Gastroesophageal sphincter (tissue), 4 donors: ENCODE measurements around the gene ANKRD9. TPM values are rescaled to one million over a fixed set of nuclear protein-coding genes. Genes with fewer than 3 reads are reported as not detected.

Source experiments
- ATAC-seq: fragments of 150-250 bp; one replicate; pipeline ENCODE4 v1.9.1; 2016; ENCODE audit warnings: mild to moderate bottlenecking, moderate library complexity
- H3K27ac ChIP-seq, 4 donors: fragments of 200-600 bp; sonication (generic) in 3 of 4; 1 replicate in 3 of 4; 2 replicates in 1 of 4; pipeline ENCODE4 v1.5.1; 2016 to 2019
- H3K27me3 ChIP-seq: fragments of 200-600 bp; sonication (generic); one replicate; pipeline ENCODE4 v1.5.1; 2019
- H3K36me3 ChIP-seq, 2 donors: fragments of 200-600 bp; sonication (generic); one replicate each; pipeline ENCODE4 v1.5.1; 2019; ENCODE audit warnings: control low read depth in 1 of 2
- H3K4me1 ChIP-seq, 3 donors: fragments of 200-600 bp; sonication (generic); 1 replicate in 2 of 3; 2 replicates in 1 of 3; pipeline ENCODE4 v1.5.1; 2016 to 2019; ENCODE audit warnings: control low read depth in 2 of 3
- H3K4me3 ChIP-seq, 2 donors: fragments of 200-600 bp; sonication (generic); one replicate each; pipeline ENCODE4 v1.5.1; 2019; ENCODE audit warnings: mild to moderate bottlenecking in 1 of 2, moderate library complexity in 1 of 2
- H3K9me3 ChIP-seq, 3 donors: fragments of 200-600 bp; sonication (generic); one replicate each; pipeline ENCODE4 v1.5.1; 2017 to 2019; ENCODE audit warnings: control low read depth in 2 of 3
- EP300 ChIP-seq: sonication (generic); formaldehyde crosslinking; IDR thresholded peaks from one replicate; pipeline ENCODE4 v1.6.1; 2017; ENCODE audit warnings: antibody characterized with exemption, mild to moderate bottlenecking
- POLR2A ChIP-seq, 2 donors: fragments of 450-650 bp; IDR thresholded peaks; one replicate each; pipeline ENCODE4 v1.6.1; 2017; ENCODE audit warnings: antibody characterized with exemption in 2 of 2, mild to moderate bottlenecking in 2 of 2, moderate library complexity in 1 of 2
- POLR2AphosphoS5 ChIP-seq: sonication (generic); formaldehyde crosslinking; IDR thresholded peaks from one replicate; pipeline ENCODE4 v1.6.1; 2017; ENCODE audit warnings: antibody characterized with exemption
- WGBS, 2 donors: methylation state at CpG; one replicate each; pipeline ENCODE4 v1.1.5; 2018; ENCODE audit warnings: low coverage in 1 of 2; 5-methylcytosine and 5-hydroxymethylcytosine counted together
- total RNA-seq, 4 donors: library from RNA; depleted of rRNA; stranded (reverse); fragments of >200 nt; gene quantifications; one replicate each; pipeline ENCODE4 v1.1.0, GENCODE V29; 2016
- TF ChIP-seq, protein P1 (sequence below), 4 experiments: fragments of 200-600 bp in 2 of 4; fragments of 450-650 bp in 2 of 4; sonication (generic) in 1 of 4; IDR thresholded peaks; one replicate each; pipeline ENCODE4 v1.5.1; 2017 to 2019; ENCODE audit warnings: antibody characterized with exemption in 4 of 4, mild to moderate bottlenecking in 2 of 4, moderate library complexity in 2 of 4

Gene ANKRD9
- total RNA-seq, 4 donors from 2014 or later, result 19.4 to 44.2 (median 31.3) TPM

DNA sequence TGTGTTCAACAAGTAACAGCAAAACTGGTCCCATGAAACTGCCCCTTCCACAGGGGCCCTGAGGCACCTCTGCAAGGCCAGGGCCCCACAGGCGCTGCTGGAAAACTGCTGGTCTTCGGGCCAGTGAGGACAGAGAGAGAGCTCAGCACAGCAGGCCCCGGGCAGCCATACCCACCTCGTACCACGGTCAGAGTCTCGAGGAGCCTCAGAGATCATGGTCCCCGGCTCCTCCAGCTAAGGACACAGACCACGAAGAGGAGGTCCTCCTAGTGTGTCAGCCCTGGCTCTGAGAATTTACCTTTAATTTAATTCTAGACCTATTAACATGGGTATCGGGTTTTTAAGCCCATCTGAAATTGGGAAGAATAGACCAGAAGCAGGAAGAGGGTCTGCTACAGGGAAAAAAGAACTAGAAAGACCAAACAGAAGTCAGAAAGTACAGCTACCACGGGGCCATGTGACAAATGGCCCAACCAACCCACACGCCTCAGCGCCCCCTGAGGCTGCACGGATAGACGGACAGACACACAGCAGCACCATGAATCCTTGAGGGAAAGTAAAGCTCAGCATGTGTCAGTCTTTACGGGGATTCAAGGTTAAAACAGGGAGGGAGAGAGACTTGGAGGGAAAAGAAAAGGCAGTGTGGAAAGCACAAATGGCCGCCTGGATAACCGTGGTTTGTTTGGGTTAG is 22.9 kb downstream of the ANKRD9 start:
- Histone ChIP-seq H3K27ac (peak overlapping the region in 1 of 4 donors; percentile 38), H3K36me3 (peaks cover 0 to 17% of the 10 kb centered on the region in 2 donors), H3K27me3 (no peaks in the 10 kb centered on the region), H3K4me1 (peaks cover 0 to 6% (median 0%) of the 10 kb centered on the region in 3 donors), H3K9me3 (peaks cover 0 to 5% (median 0%) of the 10 kb centered on the region in 3 donors), H3K4me3 (no peak overlapping the region)
- no peak for ATAC-seq
- TF ChIP-seq POLR2A (IDR thresholded peaks at IDR 0.05) (no peak), EP300 (no peak), POLR2AphosphoS5 (no peak)
- TF ChIP-seq, protein P1, sequence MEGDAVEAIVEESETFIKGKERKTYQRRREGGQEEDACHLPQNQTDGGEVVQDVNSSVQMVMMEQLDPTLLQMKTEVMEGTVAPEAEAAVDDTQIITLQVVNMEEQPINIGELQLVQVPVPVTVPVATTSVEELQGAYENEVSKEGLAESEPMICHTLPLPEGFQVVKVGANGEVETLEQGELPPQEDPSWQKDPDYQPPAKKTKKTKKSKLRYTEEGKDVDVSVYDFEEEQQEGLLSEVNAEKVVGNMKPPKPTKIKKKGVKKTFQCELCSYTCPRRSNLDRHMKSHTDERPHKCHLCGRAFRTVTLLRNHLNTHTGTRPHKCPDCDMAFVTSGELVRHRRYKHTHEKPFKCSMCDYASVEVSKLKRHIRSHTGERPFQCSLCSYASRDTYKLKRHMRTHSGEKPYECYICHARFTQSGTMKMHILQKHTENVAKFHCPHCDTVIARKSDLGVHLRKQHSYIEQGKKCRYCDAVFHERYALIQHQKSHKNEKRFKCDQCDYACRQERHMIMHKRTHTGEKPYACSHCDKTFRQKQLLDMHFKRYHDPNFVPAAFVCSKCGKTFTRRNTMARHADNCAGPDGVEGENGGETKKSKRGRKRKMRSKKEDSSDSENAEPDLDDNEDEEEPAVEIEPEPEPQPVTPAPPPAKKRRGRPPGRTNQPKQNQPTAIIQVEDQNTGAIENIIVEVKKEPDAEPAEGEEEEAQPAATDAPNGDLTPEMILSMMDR (IDR thresholded peaks at IDR 0.05), result no peak
- WGBS, 2 donors, result 65 to 77% methylated on average over 6 to 13 of the region's 17 CpGs

DNA sequence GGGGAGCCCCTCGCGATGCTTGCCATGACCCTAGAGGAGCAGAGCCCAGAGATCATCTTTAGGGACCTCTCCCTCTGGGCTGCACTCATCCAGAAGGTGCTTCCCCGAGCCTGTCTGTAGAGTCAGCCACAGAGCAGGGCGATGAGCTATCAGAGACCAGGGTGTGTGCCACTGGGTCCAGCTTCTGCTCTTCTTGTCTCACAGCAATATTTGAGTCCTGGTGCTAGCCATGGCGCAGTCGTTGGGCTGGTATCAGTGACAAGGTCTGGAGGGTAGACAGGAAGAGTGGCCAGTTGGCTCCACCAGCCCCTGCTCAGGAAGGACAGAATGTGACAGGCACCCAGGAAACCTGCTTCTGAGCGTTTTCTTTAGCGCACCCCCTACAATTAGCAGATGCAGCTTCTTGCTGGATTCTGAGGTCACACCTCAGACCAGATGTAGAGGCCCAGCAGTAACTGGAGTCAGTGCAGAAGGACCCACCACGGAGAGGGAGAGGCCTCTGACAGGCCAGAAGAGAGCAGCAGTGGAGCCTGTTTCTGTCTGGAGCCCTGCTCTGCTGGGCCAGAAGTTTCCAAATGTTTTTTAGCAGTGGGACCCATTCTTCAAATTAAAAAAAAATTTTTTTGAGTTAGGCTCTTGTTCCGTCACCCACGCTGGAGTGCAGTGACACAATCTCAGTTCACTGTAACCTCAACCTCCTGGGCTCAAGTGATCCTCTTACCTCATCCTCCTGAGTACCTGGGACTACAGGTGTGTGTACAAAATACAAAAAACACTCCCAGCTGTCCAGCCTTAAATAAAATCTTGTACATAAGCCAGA is 23.7 kb downstream of the ANKRD9 start:
- H3K4me1 ChIP-seq, result peaks cover 0 to 6% (median 0%) of the 10 kb centered on the region in 3 donors
- peaks cover 0 to 5% (median 0%) of the 10 kb centered on the region in 3 donors for H3K9me3 ChIP-seq
- no peak for TF ChIP-seq POLR2A (IDR thresholded peaks at IDR 0.05)
- no peak for TF ChIP-seq EP300
- TF ChIP-seq POLR2AphosphoS5, result no peak
- TF ChIP-seq, protein P1 (IDR thresholded peaks at IDR 0.05), result no peak
- no peaks in the 10 kb centered on the region for H3K27me3 ChIP-seq
- 73% methylated on average over 7 of the region's 11 CpGs; no CpG with 5 or more reads in 1 of the 2 donors for WGBS, 2 donors
- no peak for ATAC-seq
- H3K36me3 ChIP-seq, result peaks cover 0 to 23% of the 10 kb centered on the region in 2 donors
- no peak overlapping the region for H3K27ac ChIP-seq
- no peak overlapping the region for H3K4me3 ChIP-seq

- no peak for ATAC-seq
- Histone ChIP-seq H3K4me3 (no peak overlapping the region), H3K4me1 (peaks cover 0 to 13% (median 0%) of the 10 kb centered on the region in 3 donors), H3K36me3 (peaks cover 0 to 23% of the 10 kb centered on the region in 2 donors), H3K27me3 (no peaks in the 10 kb centered on the region), H3K27ac (no peak overlapping the region), H3K9me3 (peaks cover 0 to 5% (median 0%) of the 10 kb centered on the region in 3 donors)
- WGBS, 2 donors, result 100% methylated on average over 1 of the region's 5 CpGs; no CpG with 5 or more reads in 1 of the 2 donors
- TF ChIP-seq, protein P1 (IDR thresholded peaks at IDR 0.05), result no peak
- no peak for TF ChIP-seq POLR2AphosphoS5
- no peak for TF ChIP-seq EP300
- no peak for TF ChIP-seq POLR2A (IDR thresholded peaks at IDR 0.05)
Measured at GRCh38 chr14:102484316-102484715, 25.3 kb downstream of the ANKRD9 start.

DNA sequence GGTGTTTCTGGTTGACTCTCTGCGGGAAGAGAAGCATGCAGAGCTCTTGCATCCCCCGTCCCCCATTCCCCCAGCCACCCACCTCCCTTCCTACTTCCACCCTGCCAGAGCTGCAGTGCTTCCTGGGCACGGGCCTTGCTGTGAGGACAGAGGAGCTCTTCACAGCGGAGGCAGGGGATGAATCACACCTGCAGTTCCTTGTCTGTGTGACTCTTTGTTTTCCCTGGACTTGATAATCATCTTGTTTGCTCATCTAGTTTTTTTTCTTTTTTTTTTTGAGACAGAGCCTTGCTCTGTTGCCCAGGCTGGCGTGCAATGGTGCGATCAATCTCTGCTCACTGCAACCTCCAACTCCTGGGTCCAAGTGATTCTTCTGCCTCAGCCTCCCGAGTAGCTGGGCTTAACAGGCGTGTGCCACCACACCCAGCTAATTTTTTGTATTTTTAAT is 27.8 kb downstream of the ANKRD9 start:
- Histone ChIP-seq H3K4me3 (no peak overlapping the region), H3K4me1 (peaks cover 0 to 10% (median 0%) of the 10 kb centered on the region in 3 donors), H3K27ac (no peak overlapping the region), H3K27me3 (no peaks in the 10 kb centered on the region), H3K9me3 (peaks cover 0 to 5% (median 0%) of the 10 kb centered on the region in 3 donors), H3K36me3 (peaks cover 0 to 21% of the 10 kb centered on the region in 2 donors)
- no peak for ATAC-seq
- WGBS, 2 donors, result 96 to 100% methylated on average over 4 to 7 of the region's 8 CpGs
- TF ChIP-seq POLR2A (IDR thresholded peaks at IDR 0.05) (no peak), EP300 (no peak), POLR2AphosphoS5 (no peak)
- TF ChIP-seq, protein P1 (IDR thresholded peaks at IDR 0.05), result no peak
